ENCODE measurements around the gene PRRX1. TPM values are rescaled to one million over a fixed set of nuclear protein-coding genes. Genes with fewer than 3 reads are reported as not detected.

The PRRX1 gene
- total RNA-seq, 1 experiment from 2014 or later: not detected

DNA sequence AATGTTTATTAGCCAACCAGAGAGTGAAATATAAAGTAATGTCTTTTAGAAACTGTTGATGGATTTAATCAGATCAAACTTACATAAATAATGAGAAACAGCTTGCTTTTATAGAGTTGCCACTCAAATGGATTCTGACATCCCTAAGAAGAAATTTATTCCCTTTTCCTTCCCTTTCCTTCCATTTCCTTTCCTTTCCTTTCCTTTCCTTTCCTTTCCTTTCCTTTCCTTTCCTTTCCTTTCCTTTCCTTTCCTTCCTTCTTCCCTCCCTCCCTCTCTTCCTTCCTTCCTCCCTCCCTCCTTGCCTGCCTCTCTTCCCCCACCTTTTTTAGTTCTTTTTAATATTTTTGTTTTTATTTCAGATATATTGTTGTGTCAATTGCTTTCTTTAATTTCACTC, 27.3 kb downstream of the PRRX1 start:
- no peak for DNase-seq (ENCODE audit: low spot score)

DNA sequence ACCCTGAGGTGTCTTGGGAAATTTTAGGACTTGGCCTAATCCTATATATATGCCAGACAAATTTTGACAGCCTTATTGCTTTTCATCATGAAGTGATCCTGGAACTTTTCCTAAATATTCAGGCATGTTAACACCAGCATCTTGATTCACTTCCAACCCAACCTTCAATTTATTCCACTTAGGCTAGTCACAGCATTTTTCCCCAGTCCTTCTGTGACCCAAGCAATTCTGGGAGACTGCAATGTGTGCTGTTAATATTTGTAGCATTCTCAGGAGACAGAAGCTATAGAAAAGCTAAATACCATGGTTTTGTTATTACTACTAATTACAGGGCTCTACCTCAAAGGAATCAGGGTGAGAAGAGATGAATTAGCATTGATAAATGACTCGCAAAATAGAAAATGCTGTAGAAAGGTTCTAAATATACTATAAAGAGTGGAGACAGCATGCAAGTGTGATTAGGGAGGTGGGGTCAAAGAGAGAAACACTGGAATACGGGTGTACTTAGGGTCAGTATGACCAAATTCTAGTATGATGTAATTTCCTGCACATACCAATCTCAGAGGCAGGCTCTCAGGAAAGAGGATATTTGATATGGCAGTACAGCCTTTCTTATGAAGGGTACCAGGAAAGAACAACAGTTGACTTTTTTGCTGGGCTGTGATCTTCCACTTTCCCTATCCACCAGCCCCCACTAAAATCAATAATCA, 29.1 kb downstream of the PRRX1 start:
- DNase-seq (ENCODE audit: low spot score): no peak

DNA sequence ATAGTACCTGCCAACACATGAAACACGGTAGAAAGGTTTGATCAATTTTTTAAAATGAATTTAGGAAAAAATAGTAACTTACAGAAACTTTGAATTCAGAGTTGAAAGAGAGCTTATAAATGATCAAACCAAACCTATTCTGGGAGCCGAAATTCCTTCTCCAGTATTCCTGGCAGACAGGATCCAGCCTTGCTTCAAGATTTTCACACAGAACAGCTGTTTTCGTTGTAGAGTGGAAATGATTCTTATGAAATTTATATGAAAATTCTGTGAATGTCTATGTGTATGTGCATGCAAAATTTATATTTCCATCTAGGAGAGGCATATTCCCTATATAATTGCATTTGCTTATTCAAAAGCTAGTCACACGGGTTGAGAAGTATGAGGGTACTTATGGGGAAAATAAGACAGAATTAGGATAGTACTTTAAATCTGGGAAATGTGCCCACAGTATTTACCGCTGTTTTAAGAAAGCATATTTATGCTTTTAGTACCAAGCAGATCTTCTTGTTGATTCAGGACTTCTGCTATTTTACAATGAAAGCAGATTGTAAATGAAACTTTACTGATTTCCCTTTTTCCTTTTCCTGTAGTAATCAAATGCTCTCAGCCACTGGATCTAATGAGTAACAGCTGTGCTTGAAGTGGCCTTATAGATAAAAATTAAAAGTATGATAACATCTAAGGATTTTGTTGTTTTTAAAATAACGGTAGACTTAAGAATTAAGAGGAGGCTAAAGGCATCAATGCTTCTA, 30.4 kb downstream of the PRRX1 start:
- no peak for DNase-seq (ENCODE audit: low spot score)

DNA sequence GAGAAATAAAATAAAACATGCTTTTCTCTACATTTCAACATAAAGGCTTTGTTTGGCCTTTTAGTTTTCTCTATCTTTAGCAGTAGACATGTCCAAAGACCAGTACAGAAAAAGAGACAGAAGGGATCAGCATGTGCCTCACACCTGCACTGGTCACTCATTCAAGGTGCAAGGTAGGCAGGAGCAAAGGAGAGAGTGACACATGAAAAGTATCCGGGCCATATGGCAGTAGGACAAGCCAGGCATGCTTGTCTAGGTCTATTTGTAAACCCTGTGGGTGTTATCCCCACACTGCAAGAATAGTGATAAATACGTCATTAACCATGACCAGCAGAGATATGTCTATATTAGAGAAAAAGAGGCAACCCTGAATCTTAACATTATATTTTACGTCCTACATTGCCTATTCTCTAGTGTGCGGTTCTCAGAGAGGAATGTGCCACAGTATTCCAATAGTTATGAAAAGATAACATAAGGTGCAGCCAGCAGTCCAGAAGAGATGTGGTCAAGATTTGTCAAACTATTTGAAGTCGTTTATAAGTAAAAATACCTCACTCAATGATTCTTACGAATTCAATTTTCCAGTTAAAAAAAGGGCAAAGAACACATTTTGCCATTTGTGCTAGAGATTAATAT, 32.1 kb downstream of the PRRX1 start:
- DNase-seq (ENCODE audit: low spot score): no peak

DNA sequence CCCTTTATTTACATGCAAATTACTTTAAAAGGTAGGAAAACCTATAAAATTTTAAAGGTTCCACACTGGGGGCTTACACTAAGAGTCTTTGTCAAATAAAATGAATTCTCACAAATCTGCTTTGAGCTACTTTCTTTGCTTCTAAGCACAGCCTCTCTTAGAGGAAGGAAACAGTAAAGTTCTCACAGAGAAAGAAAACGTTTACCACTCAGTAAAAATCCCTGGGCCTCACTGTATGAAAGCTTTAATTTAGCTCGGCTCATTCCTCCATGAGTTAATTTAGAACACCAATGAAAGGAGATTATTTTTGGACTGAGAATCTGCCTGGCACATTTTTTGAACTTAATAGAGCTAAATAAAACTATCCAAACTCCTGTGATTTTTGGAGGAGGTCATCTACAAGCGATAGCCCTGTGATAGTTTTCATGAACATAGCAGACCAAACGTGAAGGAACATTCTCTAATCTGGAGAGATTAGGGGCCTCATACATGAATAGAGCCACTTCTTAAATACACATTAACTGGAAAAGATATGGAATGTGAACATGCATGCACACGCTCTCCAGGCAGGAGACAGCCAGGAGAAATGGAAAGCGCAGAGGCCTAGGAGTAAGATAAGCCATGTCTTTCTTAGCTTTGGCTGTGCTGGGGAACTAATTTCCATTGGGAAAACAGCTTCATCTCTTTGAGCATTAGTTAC, 32.8 kb downstream of the PRRX1 start:
- no peak for DNase-seq (ENCODE audit: low spot score)

DNA sequence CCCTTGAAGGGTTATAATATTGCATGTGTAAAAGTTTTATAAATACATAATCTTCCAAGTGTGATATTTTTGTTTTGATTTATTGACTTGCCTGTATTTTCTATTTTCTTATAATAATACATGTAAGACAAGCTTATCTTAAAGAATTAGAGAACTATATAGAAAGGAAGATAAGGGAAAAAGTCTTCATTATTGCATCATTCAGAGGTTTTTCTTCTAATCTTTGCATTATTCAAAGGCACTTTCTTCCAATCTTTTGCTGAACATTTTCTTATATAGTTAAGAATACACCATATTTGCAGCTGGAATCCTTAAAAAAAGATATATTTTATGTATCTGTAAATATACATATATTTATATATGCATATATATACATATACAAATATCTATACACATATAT, 33.4 kb downstream of the PRRX1 start:
- DNase-seq (ENCODE audit: low spot score): no peak

DNA sequence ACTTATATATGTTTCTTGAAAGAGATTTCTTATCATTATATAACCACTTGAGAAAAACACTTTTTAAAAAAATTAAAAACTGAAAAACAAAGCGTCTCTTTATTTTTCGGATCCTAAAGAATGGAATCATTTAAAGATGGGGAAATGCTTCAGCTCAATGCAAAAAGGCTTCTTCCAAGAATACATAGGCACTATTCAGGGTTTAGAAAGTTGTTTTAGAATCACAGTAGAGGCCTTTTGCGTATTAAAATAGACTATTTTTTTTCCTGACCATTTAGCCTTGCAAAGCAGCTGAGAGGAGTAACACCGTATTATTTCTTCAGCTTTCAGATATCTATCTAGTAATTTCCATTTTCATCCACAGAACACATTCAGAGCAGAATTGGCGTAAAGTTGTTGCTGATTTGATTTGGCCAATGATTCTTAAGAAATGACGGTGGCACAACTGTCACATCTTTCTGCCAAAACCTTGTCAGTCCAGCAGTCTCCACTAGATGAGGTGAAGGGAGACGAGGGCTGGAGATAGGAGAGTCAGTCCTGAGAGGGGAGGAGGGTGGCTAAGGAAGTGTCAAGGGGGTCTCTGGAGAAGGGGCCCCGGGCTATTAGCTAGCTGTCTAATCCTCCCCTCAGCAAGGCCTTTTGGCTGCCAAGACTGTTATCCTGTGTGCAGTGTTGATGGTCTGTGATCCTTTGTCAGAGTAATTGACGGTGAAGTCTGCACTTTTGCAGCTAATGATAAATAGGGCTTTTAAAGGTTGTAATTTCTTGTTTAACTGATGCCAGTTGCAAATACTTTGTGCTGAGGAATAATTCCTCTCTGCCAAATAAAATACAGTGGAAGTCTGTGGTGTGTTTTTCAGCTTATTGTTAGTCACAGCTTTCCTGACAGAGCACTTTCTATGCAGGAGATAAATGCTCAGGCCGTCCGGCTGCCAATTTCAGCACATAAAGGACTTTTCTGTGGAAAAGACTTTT, 34.7 kb downstream of the PRRX1 start:
- no peak for DNase-seq (ENCODE audit: low spot score)

DNA sequence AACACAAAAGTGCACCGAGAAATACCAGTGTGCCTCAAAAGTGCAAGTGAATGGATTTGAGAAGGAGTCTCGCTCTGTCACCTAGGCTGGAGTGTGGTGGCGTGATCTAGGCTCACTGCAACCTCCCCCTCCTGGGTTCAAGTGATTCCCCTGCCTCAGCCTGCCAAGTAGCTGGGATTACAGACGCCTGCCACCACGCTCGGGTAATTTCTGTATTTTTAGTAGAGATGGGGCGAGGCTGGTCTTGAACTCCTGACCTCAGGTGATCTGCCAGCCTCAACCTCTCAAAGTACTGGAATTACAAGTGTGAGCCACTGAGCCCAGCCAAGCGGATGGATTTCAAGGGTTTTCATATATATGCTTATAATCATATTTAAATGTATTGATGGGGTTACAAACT, 35.8 kb downstream of the PRRX1 start:
- no peak for DNase-seq (ENCODE audit: low spot score)

DNA sequence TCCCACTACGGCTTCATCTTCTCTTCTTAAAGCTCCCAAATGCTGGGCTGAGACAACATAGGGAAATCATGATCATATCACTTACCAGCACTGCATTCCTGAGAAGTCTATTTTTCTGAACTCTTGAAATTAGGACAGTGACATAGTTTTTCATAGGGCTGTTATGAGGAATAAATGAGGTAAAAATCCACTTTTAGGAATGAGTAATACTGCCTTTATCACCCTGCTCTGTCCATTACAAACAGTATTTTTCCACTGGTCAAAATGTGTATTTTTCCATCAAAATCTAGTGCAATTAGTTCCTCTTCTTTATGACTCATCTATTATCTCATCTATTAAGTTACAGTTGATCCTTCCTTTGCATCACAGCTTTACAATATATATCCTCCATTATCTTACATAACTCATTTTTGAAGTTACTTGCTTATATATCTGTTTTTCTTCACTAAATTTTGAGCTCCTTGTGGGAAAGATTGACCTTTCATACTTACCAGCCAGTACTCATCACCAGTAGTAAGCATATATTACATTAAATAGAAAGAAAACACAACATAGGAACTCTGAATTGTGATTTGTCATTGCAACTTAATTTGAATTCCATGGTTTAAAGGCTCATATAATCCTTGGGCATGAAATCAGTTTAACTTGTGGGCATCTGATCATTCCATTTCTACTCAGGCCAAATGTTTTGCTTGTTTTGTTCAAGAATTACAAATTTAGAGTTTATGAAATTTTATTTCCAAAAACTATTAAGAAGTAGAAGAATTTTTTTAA, 37.1 kb downstream of the PRRX1 start:
- no peak for DNase-seq (ENCODE audit: low spot score)

DNA sequence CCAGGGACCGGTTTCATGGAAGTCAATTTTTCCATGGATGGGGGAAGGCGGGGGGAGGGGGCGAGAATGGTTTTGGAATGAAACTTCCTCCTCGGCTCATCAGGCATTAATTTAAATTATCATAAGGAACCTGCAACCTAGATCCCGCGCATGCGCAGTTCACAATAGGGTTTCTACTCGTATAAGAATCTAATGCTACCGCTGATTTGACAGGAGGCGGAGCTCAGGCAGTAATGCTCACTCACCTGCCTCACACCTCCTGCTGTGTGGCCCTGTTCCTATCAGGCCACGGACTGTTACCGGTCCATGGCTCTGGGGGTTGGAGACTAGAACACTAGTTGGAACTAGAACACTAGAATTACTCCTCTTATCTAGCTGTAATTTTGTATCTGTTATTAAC, 38.0 kb downstream of the PRRX1 start:
- no peak for DNase-seq (ENCODE audit: low spot score)

DNA sequence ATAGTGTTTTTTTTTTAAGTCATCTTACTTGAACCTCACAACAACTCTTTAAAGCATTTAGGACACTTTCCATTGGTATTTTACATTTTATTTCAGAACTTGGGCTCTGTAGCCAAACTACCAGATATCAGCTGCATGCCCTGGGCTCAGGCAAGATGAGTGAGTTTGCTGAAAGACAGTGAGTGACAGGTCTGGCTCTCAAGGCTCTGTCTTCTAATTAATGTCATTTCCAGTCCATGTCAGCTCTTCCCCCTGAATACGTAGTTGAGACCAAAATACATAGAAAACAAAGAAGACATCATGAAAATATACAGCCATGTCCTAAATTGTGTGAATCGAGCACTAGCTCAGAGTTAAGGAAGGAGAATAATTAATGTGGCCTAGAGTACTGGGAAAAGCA, 39.7 kb downstream of the PRRX1 start:
- no peak for DNase-seq (ENCODE audit: low spot score)

DNA sequence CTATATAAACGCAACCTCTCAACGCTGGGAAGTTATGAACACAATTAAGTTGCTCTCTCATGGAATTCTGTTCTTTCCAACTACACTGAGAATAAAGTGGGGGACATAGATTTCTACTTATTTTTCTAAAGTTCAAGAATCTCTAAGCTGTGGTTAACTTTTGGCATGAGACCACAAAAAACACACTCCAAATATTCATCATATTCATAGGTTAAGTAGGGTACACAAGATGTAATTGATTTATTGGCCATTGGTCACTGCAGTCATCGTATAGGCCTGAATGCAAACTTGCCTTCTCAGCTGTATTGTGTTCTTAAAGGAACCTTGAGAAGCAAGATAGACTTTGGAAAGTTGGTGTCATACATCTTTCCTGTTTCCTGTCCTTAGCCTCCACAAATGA, 40.3 kb downstream of the PRRX1 start:
- DNase-seq (ENCODE audit: low spot score): no peak

DNA sequence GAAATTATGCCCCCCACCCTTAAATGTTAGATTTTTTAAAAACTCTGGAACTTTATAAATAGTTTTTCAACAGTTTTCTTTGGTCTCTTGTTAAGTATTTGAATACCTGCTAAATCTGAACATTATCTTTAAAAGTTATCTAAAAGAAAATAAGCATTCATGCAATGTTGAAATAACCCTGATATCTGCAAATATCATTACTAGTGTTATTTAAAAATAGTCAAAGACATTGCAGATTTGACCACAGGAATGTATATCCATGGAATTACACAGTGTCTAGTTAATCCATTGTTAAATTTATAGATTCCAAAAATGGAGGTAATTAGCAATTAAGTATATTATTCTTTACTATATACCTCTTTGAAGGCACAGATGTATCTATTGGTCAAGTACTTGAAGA, 42.0 kb downstream of the PRRX1 start:
- DNase-seq (ENCODE audit: low spot score): no peak

DNA sequence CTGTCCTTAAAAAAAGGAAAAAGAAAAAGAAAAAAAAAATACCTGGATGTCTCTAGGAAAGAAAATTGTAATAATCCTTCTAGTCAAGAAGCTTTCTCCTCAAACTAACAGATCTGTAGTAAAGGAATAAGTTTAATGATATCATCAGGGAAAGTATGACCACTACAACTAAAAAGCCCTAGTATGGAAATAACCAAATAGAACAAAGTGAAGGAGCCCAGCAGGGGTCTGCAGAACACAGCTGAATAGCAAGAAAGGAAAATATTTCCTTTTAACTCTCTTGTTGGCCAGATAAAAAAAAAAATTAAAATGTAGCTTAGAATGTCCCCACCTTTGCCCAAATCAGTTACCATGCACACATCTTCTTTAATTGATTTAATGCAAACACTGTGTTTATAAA, 43.2 kb downstream of the PRRX1 start:
- DNase-seq (ENCODE audit: low spot score): no peak

DNA sequence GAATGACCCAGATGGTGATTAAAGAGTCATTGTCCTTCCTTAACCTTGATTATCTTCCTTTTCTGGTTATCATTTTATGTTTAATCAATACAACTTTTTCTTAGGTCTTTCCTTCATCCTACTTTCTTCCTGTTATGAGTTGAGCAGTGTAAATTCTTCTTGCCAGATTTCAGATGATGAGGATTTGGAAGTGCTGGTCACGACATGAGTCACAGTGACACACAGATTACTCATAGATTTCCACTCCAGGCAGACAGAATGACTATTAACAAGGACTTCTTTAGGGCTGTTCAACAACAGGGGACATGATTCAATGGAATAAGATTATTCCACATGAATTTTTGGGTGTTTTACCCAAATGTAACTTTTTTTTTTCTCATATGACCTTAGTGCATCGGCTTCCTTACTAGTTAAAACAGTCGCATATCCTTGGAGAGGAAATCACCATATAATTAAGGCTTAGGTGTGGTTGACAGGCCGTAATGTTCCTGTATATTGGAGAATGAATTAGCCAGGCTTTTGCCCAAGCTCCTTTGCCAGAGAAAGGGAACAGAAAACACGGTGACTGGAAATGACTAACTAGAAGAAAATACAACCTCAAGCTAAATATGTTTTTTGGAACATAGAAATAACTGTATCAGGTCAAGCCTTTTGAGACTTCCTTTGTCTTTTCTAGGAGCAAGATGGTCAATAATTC, 44.2 kb downstream of the PRRX1 start:
- peak; percentile 28 for DNase-seq (ENCODE audit: low spot score)

DNA sequence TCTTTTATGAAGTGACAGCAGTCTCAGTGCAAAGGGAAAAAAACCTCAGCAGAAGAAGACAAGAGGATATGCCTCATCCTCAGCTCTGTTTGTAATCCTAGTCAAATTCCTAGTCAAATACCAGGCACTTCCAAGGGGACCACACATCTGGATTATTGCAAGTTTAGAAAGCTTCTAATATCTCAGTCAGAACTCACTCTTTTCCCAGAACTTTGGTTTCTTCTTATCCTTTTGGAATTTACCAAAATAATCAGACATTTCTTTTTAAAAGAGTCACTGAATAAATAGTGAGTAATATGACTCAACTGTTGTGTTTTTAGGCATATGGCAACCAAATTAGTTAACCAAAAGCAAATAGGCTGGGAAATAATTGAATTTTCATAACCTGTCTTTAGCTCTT, 47.8 kb downstream of the PRRX1 start:
- no peak for DNase-seq (ENCODE audit: low spot score)

DNA sequence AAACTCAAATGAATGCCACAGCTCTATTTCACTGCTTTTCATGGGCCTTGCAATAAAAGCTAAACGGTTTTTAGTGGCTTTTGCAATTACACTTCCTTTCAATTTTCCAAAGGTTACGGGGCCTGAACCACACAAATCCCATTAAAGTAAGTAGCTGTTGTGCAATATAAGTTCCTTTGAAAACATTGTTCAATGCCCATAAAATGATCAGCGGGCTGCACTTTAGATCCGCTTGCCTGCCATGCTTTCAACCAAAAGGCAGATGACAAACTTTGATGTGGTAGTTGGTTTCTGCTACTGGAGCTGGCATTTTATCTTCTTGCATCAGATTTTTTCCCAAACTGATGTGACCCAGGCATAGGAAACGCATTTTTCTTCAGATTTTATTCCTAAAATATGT, 50.2 kb downstream of the PRRX1 start:
- DNase-seq (ENCODE audit: low spot score): no peak

DNA sequence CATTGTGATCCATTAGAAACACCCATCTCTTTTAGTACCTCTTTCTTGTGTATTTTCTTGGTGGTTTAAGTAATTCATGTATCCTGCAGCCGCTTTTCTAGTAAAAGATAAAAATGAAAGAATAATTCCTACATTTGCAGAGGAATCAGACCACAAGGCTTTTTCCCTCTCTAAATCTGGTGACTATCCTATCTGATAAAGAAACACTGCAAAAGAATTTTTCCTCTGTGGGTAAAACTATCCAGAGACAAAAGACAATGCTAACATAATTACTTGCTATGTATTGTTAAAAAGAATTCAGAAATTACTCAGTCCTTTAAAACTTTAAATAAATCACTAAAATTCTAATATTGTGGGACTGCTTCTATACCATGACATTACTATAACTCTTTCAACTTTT, 51.0 kb downstream of the PRRX1 start:
- DNase-seq (ENCODE audit: low spot score): no peak

DNA sequence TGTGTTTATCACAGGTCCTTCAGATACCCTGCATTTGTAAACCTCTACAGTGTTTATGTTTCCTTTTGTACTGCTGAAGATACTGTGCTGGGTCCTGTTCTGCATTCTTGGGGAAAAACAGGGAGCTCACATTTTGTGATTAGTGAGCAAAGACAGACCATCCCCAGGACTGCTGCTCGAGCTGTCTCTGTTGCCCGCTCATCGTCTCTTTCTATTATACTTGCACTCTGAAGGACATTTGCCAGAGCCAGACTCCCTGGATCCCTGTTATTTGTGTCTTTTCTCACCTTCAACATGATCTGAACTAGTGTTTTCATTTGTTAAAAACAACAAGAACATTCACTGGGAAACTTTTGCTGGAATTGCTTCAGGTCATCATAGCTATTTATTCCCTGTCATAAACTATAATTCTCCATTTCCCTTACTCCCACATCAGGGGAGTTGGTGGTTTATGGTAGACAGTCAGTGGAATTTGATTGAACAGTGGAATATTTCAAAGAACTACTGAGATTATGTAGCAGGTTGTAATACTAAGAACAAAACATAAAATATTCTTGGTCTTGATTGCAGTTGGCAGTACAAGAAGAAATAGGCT, 53.0 kb downstream of the PRRX1 start:
- DNase-seq (ENCODE audit: low spot score): no peak

Data from HT-29 (cell line).